ENCODE data around the gene ASIC4.

Gene ASIC4

DNA sequence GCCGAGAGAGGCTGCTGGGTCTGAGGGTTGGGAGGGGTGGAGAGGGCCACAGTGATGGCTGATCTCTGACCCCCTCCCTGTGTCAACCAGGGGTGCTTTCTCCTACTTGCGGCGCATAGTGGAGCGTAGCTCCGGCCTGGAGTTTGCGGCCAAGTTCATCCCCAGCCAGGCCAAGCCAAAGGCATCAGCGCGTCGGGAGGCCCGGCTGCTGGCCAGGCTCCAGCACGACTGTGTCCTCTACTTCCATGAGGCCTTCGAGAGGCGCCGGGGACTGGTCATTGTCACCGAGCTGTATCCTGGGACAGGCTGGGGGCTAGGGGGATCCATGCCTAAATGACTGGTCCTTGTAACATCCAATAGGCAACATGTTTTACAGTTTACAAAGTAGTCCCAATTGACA lies 36.5 kb upstream of the ASIC4 start:
- H3K27me3 ChIP-seq = no peaks in the 10 kb centered on the region
- peaks cover 2% of the 10 kb centered on the region; the same call in 1 of the 2 replicates for H3K4me1 ChIP-seq
- H3K9me3 ChIP-seq = no peaks in the 10 kb centered on the region
- peaks cover 28% of the 10 kb centered on the region for H3K36me3 ChIP-seq
- TF ChIP-seq, protein P1, sequence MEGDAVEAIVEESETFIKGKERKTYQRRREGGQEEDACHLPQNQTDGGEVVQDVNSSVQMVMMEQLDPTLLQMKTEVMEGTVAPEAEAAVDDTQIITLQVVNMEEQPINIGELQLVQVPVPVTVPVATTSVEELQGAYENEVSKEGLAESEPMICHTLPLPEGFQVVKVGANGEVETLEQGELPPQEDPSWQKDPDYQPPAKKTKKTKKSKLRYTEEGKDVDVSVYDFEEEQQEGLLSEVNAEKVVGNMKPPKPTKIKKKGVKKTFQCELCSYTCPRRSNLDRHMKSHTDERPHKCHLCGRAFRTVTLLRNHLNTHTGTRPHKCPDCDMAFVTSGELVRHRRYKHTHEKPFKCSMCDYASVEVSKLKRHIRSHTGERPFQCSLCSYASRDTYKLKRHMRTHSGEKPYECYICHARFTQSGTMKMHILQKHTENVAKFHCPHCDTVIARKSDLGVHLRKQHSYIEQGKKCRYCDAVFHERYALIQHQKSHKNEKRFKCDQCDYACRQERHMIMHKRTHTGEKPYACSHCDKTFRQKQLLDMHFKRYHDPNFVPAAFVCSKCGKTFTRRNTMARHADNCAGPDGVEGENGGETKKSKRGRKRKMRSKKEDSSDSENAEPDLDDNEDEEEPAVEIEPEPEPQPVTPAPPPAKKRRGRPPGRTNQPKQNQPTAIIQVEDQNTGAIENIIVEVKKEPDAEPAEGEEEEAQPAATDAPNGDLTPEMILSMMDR (IDR thresholded peaks at IDR 0.05; ENCODE audit: low read depth, low read length) = no peak
- DNase-seq = no peak
- H3K4me3 ChIP-seq (ENCODE audit: low read depth, low read length) = no peak overlapping the region

GRCh38 chr2:219478916-219479315 lies 35.4 kb upstream of the ASIC4 start:
- Histone ChIP-seq H3K4me3 (ENCODE audit: low read depth, low read length) (no peak overlapping the region), H3K27me3 (no peaks in the 10 kb centered on the region), H3K9me3 (no peaks in the 10 kb centered on the region), H3K4me1 (peaks cover 2% of the 10 kb centered on the region; the same call in 1 of the 2 replicates), H3K36me3 (peaks cover 20% of the 10 kb centered on the region)
- DNase-seq = no peak
- TF ChIP-seq, protein P1 (IDR thresholded peaks at IDR 0.05; ENCODE audit: low read depth, low read length) = no peak

- peaks cover 2% of the 10 kb centered on the region; the same call in 1 of the 2 replicates for H3K4me1 ChIP-seq
- no peak for DNase-seq
- H3K36me3 ChIP-seq = peaks cover 16% of the 10 kb centered on the region
- TF ChIP-seq, protein P1 (IDR thresholded peaks at IDR 0.05; ENCODE audit: low read depth, low read length) = no peak
- H3K9me3 ChIP-seq = no peaks in the 10 kb centered on the region
- H3K27me3 ChIP-seq = no peaks in the 10 kb centered on the region
- no peak overlapping the region for H3K4me3 ChIP-seq (ENCODE audit: low read depth, low read length)
Observed at GRCh38 chr2:219480004-219480403, 34.3 kb upstream of the ASIC4 start.

DNA sequence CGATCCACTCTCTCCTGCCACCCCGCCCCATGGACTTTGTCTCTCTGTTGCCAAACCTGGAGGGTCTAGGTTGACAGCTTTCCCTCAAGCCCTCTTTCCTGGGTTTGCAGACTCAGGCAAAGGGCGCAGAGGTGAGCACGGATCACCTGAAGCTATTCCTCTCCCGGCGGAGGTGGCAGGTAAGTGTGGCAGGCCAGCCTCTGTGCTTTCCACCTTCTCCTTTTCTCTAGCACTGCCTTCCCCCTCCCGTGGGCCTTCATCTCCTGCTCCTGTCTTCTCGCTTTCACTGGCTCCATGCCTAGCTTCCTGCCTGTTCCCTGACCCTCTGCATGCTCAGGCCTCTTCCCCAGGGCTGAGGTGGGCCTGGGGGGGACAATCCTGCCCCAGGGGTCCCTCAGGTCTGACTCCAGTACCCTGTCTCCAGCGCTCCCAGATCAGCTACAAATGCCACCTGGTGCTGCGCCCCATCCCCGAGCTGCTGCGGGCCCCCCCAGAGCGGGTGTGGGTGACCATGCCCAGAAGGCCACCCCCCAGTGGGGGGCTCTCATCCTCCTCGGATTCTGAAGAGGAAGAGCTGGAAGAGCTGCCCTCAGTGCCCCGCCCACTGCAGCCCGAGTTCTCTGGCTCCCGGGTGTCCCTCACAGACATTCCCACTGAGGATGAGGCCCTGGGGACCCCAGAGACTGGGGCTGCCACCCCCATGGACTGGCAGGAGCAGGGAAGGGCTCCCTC lies 31.4 kb upstream of the ASIC4 start:
- H3K36me3 ChIP-seq = peaks cover 12% of the 10 kb centered on the region
- H3K4me3 ChIP-seq (ENCODE audit: low read depth, low read length) = no peak overlapping the region
- TF ChIP-seq, protein P1 (IDR thresholded peaks at IDR 0.05; ENCODE audit: low read depth, low read length) = no peak
- H3K9me3 ChIP-seq = no peaks in the 10 kb centered on the region
- DNase-seq = no peak
- H3K27me3 ChIP-seq = no peaks in the 10 kb centered on the region
- H3K4me1 ChIP-seq = no peaks in the 10 kb centered on the region

- no peak for DNase-seq
- H3K9me3 ChIP-seq = no peaks in the 10 kb centered on the region
- TF ChIP-seq, protein P1 (IDR thresholded peaks at IDR 0.05; ENCODE audit: low read depth, low read length) = no peak
- no peaks in the 10 kb centered on the region for H3K4me1 ChIP-seq
- H3K27me3 ChIP-seq = no peaks in the 10 kb centered on the region
- peaks cover 8% of the 10 kb centered on the region for H3K36me3 ChIP-seq
- H3K4me3 ChIP-seq (ENCODE audit: low read depth, low read length) = no peak overlapping the region
Observed at GRCh38 chr2:219483451-219484342, 30.6 kb upstream of the ASIC4 start.
